Endodermal cell (in vitro differentiated cells): Measurements from ENCODE around the gene UPF2. TPM values are rescaled to one million over a fixed set of nuclear protein-coding genes. Genes with fewer than 3 reads are reported as not detected.
"Not testable (repeated sequence)": the region's sequence is repeated elsewhere in the genome, so short reads cannot be mapped to it uniquely, and the experiment has no call there.

ENCODE experiments used
- DNase-seq: peaks from one replicate; pipeline ENCODE4 v3.0.0-alpha.2; 2017
- H3K27ac ChIP-seq: 2 replicates; pipeline ENCODE4 v1.5.1; 2013; ENCODE audit warnings: mild to moderate bottlenecking, low read depth, low read length, moderate library complexity
- H3K27me3 ChIP-seq: 2 replicates; pipeline ENCODE4 v1.6.1; 2013; ENCODE audit warnings: mild to moderate bottlenecking, low read length, moderate library complexity; ENCODE audit not compliant: insufficient read depth, control insufficient read depth, poor library complexity, severe bottlenecking
- H3K36me3 ChIP-seq: 2 replicates; pipeline ENCODE4 v1.7.0; 2013; ENCODE audit warnings: mild to moderate bottlenecking, low read length, moderate library complexity; ENCODE audit not compliant: control insufficient read depth, insufficient read depth
- H3K4me1 ChIP-seq: one replicate; pipeline ENCODE4 v1.7.0; 2013; ENCODE audit warnings: low read length; ENCODE audit not compliant: control insufficient read depth, insufficient read depth
- H3K4me3 ChIP-seq: 2 replicates; pipeline ENCODE4 v1.5.1; 2013; ENCODE audit warnings: mild to moderate bottlenecking, low read length, moderate library complexity
- H3K9ac ChIP-seq: 2 replicates; pipeline ENCODE4 v1.6.1; 2013; ENCODE audit warnings: mild to moderate bottlenecking, low read length, moderate library complexity; ENCODE audit not compliant: poor library complexity, severe bottlenecking; ENCODE audit errors: extremely low read depth
- H3K9me3 ChIP-seq: 2 replicates; pipeline ENCODE4 v1.6.1; 2013; ENCODE audit warnings: mild to moderate bottlenecking, low read length, moderate library complexity; ENCODE audit not compliant: control insufficient read depth
- H3K27ac Mint-ChIP-seq: 2 replicates; pipeline ENCODE4 v1.8.0; 2020; ENCODE audit warnings: mixed read lengths
- H3K27me3 Mint-ChIP-seq: 2 replicates; pipeline ENCODE4 v1.8.0; 2021; ENCODE audit warnings: mild to moderate bottlenecking, mixed read lengths; ENCODE audit not compliant: insufficient read depth
- H3K36me3 Mint-ChIP-seq: 2 replicates; pipeline ENCODE4 v1.8.0; 2020; ENCODE audit warnings: low read depth, mixed read lengths
- H3K4me1 Mint-ChIP-seq: 2 replicates; pipeline ENCODE4 v1.8.0; 2020; ENCODE audit warnings: mixed read lengths
- H3K4me3 Mint-ChIP-seq: 2 replicates; pipeline ENCODE4 v1.8.0; 2020; ENCODE audit warnings: mild to moderate bottlenecking, moderate library complexity, mixed read lengths
- H3K9me3 Mint-ChIP-seq: 2 replicates; pipeline ENCODE4 v1.8.0; 2020; ENCODE audit warnings: mild to moderate bottlenecking, mixed read lengths
- CTCF ChIP-seq: fragments of 200-600 bp; sonication (generic); conservative IDR thresholded peaks from 2 replicates; pipeline ENCODE4 v1.5.0; 2021; ENCODE audit warnings: antibody characterized with exemption, mild to moderate bottlenecking
- WGBS, 2 experiments: methylation state at CpG; one replicate each; pipeline versions ENCODE4 v1.1.5 to v1.1.7; 2013; ENCODE audit warnings: missing lambda C conversion rate in 2 of 2, mixed read lengths in 1 of 2; ENCODE audit not compliant: insufficient coverage in 1 of 2, insufficient read length in 1 of 2; 5-methylcytosine and 5-hydroxymethylcytosine counted together
- total RNA-seq, 2 donors: library from RNA; stranded (reverse); fragmentation: NEBNext Ultra II Directional in 1 of 2; extraction: Animal tissue kit (Norgen Biotek cat#: 25700) in 1 of 2; gene quantifications; 2 replicates in 1 of 2; 3 replicates in 1 of 2; pipeline ENCODE4 v1.2.1, GENCODE V29; 2021

Gene UPF2
- total RNA-seq, 2 donors from 2014 or later, result 16.8 to 23.4 TPM

- DNase-seq, result no peak
- Histone ChIP-seq H3K9me3 (peaks cover 42% of the 10 kb centered on the region), H3K27me3 (no peaks in the 10 kb centered on the region), H3K4me1 (no peaks in the 10 kb centered on the region), H3K4me3 (no peak overlapping the region), H3K9ac (no peak overlapping the region), H3K36me3 (peaks cover 43% of the 10 kb centered on the region), H3K27ac (no peak overlapping the region)
- H3K27me3 Mint-ChIP-seq, result no peaks in the 10 kb centered on the region
- H3K4me1 Mint-ChIP-seq, result no peaks in the 10 kb centered on the region
- no peak overlapping the region for H3K4me3 Mint-ChIP-seq
- WGBS, 2 experiments, result 100% methylated on average over 1 of the region's 1 CpG; no CpG with 5 or more reads in 1 of the 2 experiments
- no peak for TF ChIP-seq CTCF
- no peak overlapping the region for H3K27ac Mint-ChIP-seq
- H3K36me3 Mint-ChIP-seq, result peaks cover 48% of the 10 kb centered on the region
- H3K9me3 Mint-ChIP-seq, result peaks cover 31% of the 10 kb centered on the region
Measured at GRCh38 chr10:12013926-12014325, 28.7 kb downstream of the UPF2 start.

- not testable (repeated sequence) for H3K27ac ChIP-seq, H3K27me3 ChIP-seq, H3K4me3 ChIP-seq, H3K4me1 Mint-ChIP-seq, H3K4me1 ChIP-seq, H3K27me3 Mint-ChIP-seq, H3K9ac ChIP-seq, H3K27ac Mint-ChIP-seq, H3K4me3 Mint-ChIP-seq, DNase-seq
- H3K9me3 Mint-ChIP-seq, result peaks cover 31% of the 10 kb centered on the region
- peaks cover 46% of the 10 kb centered on the region for H3K9me3 ChIP-seq
- 90 to 97% methylated on average over 2 to 6 of the region's 6 CpGs for WGBS, 2 experiments
- H3K36me3 ChIP-seq, result peaks cover 48% of the 10 kb centered on the region
- peaks cover 53% of the 10 kb centered on the region for H3K36me3 Mint-ChIP-seq
Measured at GRCh38 chr10:12013391-12013790, 29.2 kb downstream of the UPF2 start.

- no peaks in the 10 kb centered on the region for H3K27me3 ChIP-seq
- H3K36me3 ChIP-seq, result peaks cover 63% of the 10 kb centered on the region
- Mint-ChIP-seq H3K27ac (no peak overlapping the region), H3K4me3 (no peak overlapping the region), H3K27me3 (no peaks in the 10 kb centered on the region), H3K4me1 (no peaks in the 10 kb centered on the region), H3K36me3 (peaks cover 67% of the 10 kb centered on the region), H3K9me3 (peaks cover 31% of the 10 kb centered on the region)
- H3K9me3 ChIP-seq, result peaks cover 46% of the 10 kb centered on the region
- 94 to 100% methylated on average over 2 to 4 of the region's 4 CpGs for WGBS, 2 experiments
- no peak overlapping the region for H3K4me3 ChIP-seq
- TF ChIP-seq CTCF, result no peak
- H3K9ac ChIP-seq, result no peak overlapping the region
- DNase-seq, result no peak
- no peaks in the 10 kb centered on the region for H3K4me1 ChIP-seq
- H3K27ac ChIP-seq, result no peak overlapping the region
Measured at GRCh38 chr10:12010353-12010752, 32.3 kb downstream of the UPF2 start.

- DNase-seq, H3K4me3 ChIP-seq, H3K9ac ChIP-seq, H3K4me3 Mint-ChIP-seq, H3K4me1 Mint-ChIP-seq, H3K27ac Mint-ChIP-seq, H3K27me3 Mint-ChIP-seq, H3K4me1 ChIP-seq, H3K27me3 ChIP-seq, H3K27ac ChIP-seq: not testable (repeated sequence)
- Histone ChIP-seq H3K36me3 (peaks cover 76% of the 10 kb centered on the region), H3K9me3 (peaks cover 44% of the 10 kb centered on the region)
- Mint-ChIP-seq H3K36me3 (peaks cover 76% of the 10 kb centered on the region), H3K9me3 (peaks cover 31% of the 10 kb centered on the region)
Measured at GRCh38 chr10:12008842-12009241, 33.8 kb downstream of the UPF2 start.
